ENCODE measurements around the gene SLAIN1.

Gene SLAIN1

DNA sequence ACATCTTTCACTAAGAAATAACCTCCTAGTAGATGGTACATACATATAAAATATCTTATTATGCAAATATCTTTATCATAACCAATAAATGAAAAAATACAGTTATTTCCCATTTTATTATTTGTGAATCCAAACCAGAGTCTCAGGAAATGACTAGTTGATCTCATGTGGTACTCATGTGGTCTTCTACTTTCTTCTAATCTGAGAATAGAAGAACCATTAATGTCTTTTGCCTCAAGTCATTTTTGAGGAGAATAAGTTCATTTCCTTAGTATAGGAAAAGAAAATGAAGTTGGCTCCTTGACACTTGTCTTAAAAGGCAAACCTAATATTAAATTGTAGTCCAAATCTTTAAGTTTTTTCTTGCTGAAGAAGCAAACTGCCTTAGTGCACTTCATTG is 114.5 kb downstream of the SLAIN1 start:
- DNase-seq (ENCODE audit: insufficient read length) = no peak
- TF ChIP-seq POLR2A (IDR thresholded peaks at IDR 0.05; ENCODE audit: low read depth, low read length) = no peak
- TF ChIP-seq TAF1 (IDR thresholded peaks at IDR 0.05; ENCODE audit: borderline replicate concordance, low read depth, low read length) = no peak
- TF ChIP-seq POLR2AphosphoS5 (IDR thresholded peaks at IDR 0.05; ENCODE audit: low read depth, low read length) = no peak
- FAIRE-seq = no peak

Measured in GM12892 (cell line).